HEK293T (cell line): Measurements from ENCODE around the gene DNER.

Experiments used
- ARNT ChIP-seq: fragments of 450-650 bp; IDR thresholded peaks from 2 replicates; pipeline ENCODE4 v1.6.1; 2017; ENCODE audit warnings: mild to moderate bottlenecking
- BHLHE40 ChIP-seq: fragments of 450-650 bp; IDR thresholded peaks from 2 replicates; pipeline ENCODE4 v1.6.1; 2016; ENCODE audit warnings: mild to moderate bottlenecking, moderate library complexity, borderline replicate concordance
- ELF4 ChIP-seq: fragments of 450-650 bp; IDR thresholded peaks from 2 replicates; pipeline ENCODE4 v1.6.1; 2017; ENCODE audit warnings: antibody characterized with exemption
- NFRKB ChIP-seq: fragments of 450-650 bp; IDR thresholded peaks from 2 replicates; pipeline ENCODE4 v1.6.1; 2016; ENCODE audit warnings: mild to moderate bottlenecking, moderate library complexity
- TARDBP ChIP-seq: fragments of 450-650 bp; IDR thresholded peaks from 2 replicates; pipeline ENCODE4 v1.6.1; 2016

DNA sequence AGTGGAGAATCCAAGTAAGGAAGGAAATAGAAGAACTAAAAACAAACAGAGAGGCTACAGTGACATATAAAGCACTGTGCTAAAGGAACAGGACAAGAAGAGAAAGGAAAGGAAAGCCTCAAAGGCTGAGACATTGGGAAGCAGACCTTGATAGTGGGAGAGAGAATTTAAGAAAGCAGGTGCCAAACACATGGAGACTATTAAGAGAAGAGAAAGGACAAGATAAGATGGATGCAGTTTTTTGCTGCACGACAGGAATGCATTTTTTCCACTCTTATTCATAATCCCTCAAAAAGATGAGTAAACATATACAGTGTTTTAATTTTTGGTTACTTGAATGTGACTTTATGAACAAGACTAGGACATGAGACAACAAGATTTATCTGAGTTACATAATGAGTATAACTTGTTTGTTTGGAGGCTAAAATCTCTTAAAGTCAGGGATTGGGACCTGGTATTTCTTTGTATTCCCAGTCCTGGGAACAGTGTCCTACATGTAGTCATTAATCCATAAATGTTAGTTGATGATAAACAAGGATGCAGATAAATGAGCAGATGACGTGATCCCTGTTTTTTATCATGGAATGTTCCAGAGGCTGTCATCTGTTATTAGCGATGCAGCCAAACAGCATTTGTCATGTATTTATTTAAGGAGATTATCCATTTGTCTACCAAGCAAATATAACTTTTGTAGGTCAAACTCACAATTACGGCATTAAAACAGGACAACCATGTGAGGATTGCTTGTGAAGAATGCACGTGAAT is 141.7 kb downstream of the DNER start:
- TF ChIP-seq TARDBP = no peak
- TF ChIP-seq ELF4 = no peak
- no peak for TF ChIP-seq ARNT
- no peak for TF ChIP-seq NFRKB
- TF ChIP-seq BHLHE40 = no peak
